ENCODE data around the gene SSBP3. TPM values are rescaled to one million over a fixed set of nuclear protein-coding genes. Genes with fewer than 3 reads are reported as not detected.

SSBP3 gene
- total and polyA plus RNA-seq, 4 donors: 43.7 to 83.4 (median 65.8) TPM

DNA sequence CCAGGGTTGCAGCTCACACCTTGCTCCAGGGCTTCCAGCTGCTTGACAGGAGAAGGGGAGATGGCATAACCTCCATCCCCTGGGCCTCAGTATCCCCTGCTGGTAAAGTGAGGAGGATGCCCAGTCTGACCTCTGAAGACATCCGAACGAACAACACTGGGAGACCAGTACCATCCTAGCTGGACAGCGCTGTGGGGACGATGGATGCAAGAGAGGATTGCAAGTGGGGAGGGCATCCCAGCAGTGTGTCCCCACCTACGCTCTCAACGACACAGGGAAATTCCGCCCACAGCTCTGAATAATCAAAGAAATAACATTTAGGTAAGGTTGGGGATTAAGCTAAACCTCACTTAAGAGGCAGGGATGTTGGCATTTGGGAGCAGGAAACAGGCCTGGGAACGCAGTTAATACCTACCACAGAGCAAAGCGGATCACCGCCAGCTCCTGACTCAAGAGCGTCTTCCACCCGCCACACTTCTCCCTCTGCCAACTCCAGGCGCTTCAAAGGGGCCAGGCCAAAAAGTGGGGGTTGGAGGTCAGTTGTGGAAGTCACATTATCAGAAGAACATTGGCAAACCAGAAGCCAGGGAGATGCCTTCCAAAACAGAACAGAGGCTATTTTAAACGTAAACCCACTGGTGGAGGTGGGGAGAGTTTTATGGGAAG, 47.6 kb downstream of the SSBP3 start:
- peak; percentile 19 to 62 for DNase-seq
- Histone ChIP-seq H3K9me3 (ENCODE audit: control insufficient read depth, low read length) (no peaks in the 10 kb centered on the region), H3K36me3 (ENCODE audit: control insufficient read depth in 1 of 2, insufficient read depth in 2 of 2, low read length in 1 of 2) (no peaks in the 10 kb centered on the region), H3K27ac (ENCODE audit: low read depth in 1 of 2, low read length in 2 of 2) (no peak overlapping the region), H3K27me3 (ENCODE audit: control insufficient read depth in 1 of 2, insufficient read depth in 2 of 2, low read length in 1 of 2) (no peaks in the 10 kb centered on the region), H3K4me3 (ENCODE audit: low read length in 2 of 2) (no peak overlapping the region), H3K4me1 (ENCODE audit: control insufficient read depth in 1 of 2, insufficient read depth in 2 of 2, low read length in 2 of 2) (no peaks in the 10 kb centered on the region)
- intact Hi-C loops (cut with DNase I): no loop called here
- 86 to 90% methylated on average over 14 of the region's 14 CpGs for WGBS, 2 donors
- no peak for ATAC-seq (ENCODE audit: low FRiP score)

DNA sequence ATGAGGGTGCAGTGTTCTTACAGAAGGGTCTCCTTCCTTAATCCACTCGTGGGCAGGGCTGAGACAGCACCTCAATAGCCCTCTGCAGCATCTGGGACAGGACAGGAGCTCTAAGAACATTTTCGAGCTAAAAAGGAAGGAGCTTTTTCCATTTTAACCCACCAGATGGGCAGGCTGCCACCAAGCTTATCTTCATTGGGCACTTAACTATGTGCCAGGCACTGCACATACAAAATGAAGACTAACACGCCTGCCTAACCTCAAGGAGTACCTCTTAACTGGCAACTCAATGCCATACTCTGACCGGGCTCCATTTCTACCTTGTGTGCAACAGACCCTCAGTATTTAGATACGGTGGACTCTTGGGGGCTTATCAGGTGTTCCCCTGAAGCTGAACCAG, 48.2 kb downstream of the SSBP3 start:
- 41 to 45% methylated on average over 5 of the region's 5 CpGs for WGBS, 2 donors

DNA sequence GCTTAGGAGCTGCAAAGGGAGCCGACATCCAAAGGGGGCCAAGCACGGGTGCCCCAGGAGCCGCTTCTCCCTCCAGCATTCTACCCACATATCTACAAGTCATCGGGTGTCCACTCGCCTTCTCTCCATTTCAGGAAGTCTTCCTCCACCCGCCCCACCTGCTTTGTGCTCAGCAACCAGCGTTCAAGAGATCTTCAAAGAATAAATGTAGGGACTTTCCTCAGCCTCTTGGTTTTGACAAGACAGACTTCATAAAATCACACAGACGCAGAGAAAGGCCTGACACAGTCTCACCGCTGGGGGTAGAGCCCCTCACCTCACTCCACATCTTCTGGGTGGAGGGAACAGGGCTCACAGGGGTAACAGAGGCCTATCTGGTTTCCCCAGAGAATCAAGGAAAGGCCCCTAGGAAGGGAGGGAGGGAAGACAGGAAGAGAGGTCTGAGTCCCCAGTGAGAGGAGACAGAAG, 49.5 kb downstream of the SSBP3 start:
- intact Hi-C loops (cut with DNase I): no loop called here
- H3K4me1 ChIP-seq (ENCODE audit: control insufficient read depth in 1 of 2, insufficient read depth in 2 of 2, low read length in 2 of 2): no peaks in the 10 kb centered on the region

More for the DNA sequence above, 48.2 kb downstream of the SSBP3 start:
- Histone ChIP-seq H3K27me3 (ENCODE audit: control insufficient read depth in 1 of 2, insufficient read depth in 2 of 2, low read length in 1 of 2) (no peaks in the 10 kb centered on the region), H3K27ac (ENCODE audit: low read depth in 1 of 2, low read length in 2 of 2) (no peak overlapping the region), H3K36me3 (ENCODE audit: control insufficient read depth in 1 of 2, insufficient read depth in 2 of 2, low read length in 1 of 2) (no peaks in the 10 kb centered on the region), H3K4me1 (ENCODE audit: control insufficient read depth in 1 of 2, insufficient read depth in 2 of 2, low read length in 2 of 2) (no peaks in the 10 kb centered on the region), H3K9me3 (ENCODE audit: control insufficient read depth, low read length) (no peaks in the 10 kb centered on the region), H3K4me3 (ENCODE audit: low read length in 2 of 2) (no peak overlapping the region)
- intact Hi-C loops (cut with DNase I): no loop called here
- no peak for DNase-seq
- no peak for ATAC-seq (ENCODE audit: low FRiP score)

DNA sequence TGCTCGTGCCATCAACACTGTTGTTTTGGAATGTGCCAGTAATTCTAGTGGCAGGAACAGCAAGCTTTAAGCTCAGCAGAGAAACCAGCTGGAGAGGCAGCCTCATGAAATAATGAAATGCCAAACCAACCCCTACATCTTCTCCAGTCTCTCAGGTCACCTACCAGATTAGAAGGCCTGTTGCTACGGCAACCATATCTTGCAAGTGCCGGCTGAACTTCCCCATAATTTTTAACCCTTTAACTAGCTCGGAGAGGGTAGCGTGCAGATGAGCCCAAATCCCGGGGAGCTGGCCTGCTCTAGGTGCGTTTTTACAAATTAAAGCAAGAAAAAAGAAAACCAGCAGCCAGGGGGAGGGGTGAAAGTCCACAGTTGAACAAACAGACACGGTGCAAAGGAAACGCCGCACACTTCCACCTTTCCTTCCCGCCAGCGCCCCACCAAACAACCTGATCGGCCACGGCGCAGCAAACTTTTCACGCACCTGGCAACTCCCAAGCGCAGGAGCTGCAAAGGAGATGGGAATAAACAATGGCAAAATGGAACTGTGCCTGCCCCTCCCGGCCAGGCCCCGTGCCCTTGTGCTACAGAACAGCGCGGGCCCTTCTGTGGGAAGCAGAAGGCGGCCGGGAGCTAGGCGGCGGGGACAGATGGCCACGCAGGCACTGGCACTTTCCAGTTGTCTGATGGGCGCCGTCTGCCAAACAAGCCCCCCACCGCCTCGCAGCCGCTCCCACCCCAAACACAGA, 50.1 kb downstream of the SSBP3 start:
- intact Hi-C loops (cut with DNase I): no loop called here
- Histone ChIP-seq H3K27me3 (ENCODE audit: control insufficient read depth in 1 of 2, insufficient read depth in 2 of 2, low read length in 1 of 2) (no peaks in the 10 kb centered on the region), H3K36me3 (ENCODE audit: control insufficient read depth in 1 of 2, insufficient read depth in 2 of 2, low read length in 1 of 2) (no peaks in the 10 kb centered on the region), H3K4me1 (ENCODE audit: control insufficient read depth in 1 of 2, insufficient read depth in 2 of 2, low read length in 2 of 2) (no peaks in the 10 kb centered on the region), H3K4me3 (ENCODE audit: low read length in 2 of 2) (no peak overlapping the region), H3K9me3 (ENCODE audit: control insufficient read depth, low read length) (no peaks in the 10 kb centered on the region), H3K27ac (ENCODE audit: low read depth in 1 of 2, low read length in 2 of 2) (no peak overlapping the region)
- WGBS, 2 donors: 78 to 79% methylated on average over 31 of the region's 31 CpGs
- DNase-seq: peak; percentile 36 to 63
- ATAC-seq (ENCODE audit: low FRiP score): no peak

More for the DNA sequence above, 49.5 kb downstream of the SSBP3 start:
- DNase-seq (peak in 1 of 2 donors; percentile 48), ATAC-seq (ENCODE audit: low FRiP score) (no peak)
- H3K36me3 ChIP-seq (ENCODE audit: control insufficient read depth in 1 of 2, insufficient read depth in 2 of 2, low read length in 1 of 2): no peaks in the 10 kb centered on the region
- no peak overlapping the region for H3K4me3 ChIP-seq (ENCODE audit: low read length in 2 of 2)
- WGBS, 2 donors: 91 to 93% methylated on average over 9 of the region's 9 CpGs
- no peaks in the 10 kb centered on the region for H3K27me3 ChIP-seq (ENCODE audit: control insufficient read depth in 1 of 2, insufficient read depth in 2 of 2, low read length in 1 of 2)
- no peak overlapping the region for H3K27ac ChIP-seq (ENCODE audit: low read depth in 1 of 2, low read length in 2 of 2)
- no peaks in the 10 kb centered on the region for H3K9me3 ChIP-seq (ENCODE audit: control insufficient read depth, low read length)

DNA sequence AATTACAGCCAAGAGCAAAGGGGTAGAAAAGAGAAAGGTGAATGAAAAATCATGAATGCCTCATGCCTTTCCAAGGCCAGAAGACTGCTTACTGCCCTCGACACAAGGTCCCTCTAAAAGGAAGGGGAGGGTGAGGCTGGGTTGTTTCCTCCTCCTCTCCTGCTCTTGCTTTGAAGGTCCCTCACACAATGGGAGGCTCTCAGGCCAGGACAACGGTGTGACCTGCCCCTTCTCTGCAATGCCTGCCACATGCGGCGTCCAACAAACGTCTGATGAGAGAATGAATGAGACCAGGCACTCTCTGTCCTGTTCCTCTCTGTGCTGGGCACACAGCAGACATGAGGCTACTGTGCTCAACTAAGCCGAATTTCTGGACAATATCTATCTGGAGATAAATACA, 51.3 kb downstream of the SSBP3 start:
- WGBS, 2 donors: 83 to 84% methylated on average over 6 of the region's 6 CpGs
- Histone ChIP-seq H3K9me3 (ENCODE audit: control insufficient read depth, low read length) (no peaks in the 10 kb centered on the region), H3K27ac (ENCODE audit: low read depth in 1 of 2, low read length in 2 of 2) (no peak overlapping the region), H3K4me3 (ENCODE audit: low read length in 2 of 2) (no peak overlapping the region), H3K36me3 (ENCODE audit: control insufficient read depth in 1 of 2, insufficient read depth in 2 of 2, low read length in 1 of 2) (no peaks in the 10 kb centered on the region), H3K4me1 (ENCODE audit: control insufficient read depth in 1 of 2, insufficient read depth in 2 of 2, low read length in 2 of 2) (no peaks in the 10 kb centered on the region), H3K27me3 (ENCODE audit: control insufficient read depth in 1 of 2, insufficient read depth in 2 of 2, low read length in 1 of 2) (no peaks in the 10 kb centered on the region)
- DNase-seq (peak; percentile 11 to 55), ATAC-seq (ENCODE audit: low FRiP score) (no peak)
- intact Hi-C loops (cut with DNase I): loop anchor here in 1 of 2 donors (5.0 kb wide), 1 partner anchor 37 kb away; no protein-coding TSS in a partner anchor

DNA sequence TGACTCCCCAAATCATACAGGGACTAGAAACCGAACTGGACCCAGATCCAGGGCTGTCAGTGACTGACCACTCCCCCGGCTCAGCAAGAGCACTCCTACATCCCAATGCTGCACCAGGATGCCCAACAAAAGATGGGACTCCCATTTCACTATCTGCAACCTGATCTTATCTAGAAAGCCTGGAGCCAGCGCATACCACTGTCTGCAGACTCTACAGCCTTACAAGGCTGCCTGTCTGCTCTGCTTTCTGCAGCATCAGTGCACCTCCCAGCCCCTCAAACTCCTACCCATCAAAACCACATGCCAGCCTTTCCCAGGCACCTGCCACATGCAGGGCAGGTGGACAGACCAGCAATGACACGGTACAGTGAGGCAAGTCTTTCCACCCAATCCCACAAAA, 52.2 kb downstream of the SSBP3 start:
- no peaks in the 10 kb centered on the region for H3K4me1 ChIP-seq (ENCODE audit: control insufficient read depth in 1 of 2, insufficient read depth in 2 of 2, low read length in 2 of 2)
- peak in 1 of 2 donors; percentile 53 for DNase-seq
- intact Hi-C loops (cut with DNase I): loop anchor here in 1 of 2 donors (5.0 kb wide), 1 partner anchor 38 kb away; no protein-coding TSS in a partner anchor

DNA sequence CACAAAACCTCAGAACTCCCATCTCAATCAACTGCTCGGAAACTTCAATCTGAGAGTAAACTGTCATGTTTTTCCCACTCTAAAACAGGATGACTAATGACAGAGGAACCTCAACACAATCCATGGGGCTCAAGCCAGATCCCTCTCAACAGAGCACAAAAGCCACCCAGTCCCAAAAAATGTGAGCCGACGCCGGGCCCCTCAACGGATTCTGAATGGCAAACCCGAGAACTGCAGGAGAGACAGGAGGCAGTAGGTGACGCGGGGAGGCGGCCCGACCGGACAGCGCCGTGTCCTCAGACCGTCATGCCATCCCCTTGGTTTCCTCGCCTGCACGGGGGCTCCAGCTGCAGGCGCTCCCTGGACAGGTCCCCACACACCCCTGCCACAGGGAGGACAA, 53.4 kb downstream of the SSBP3 start:
- DNase-seq (peak in 1 of 2 donors; percentile 49), ATAC-seq (ENCODE audit: low FRiP score) (no peak)
- Histone ChIP-seq H3K27me3 (ENCODE audit: control insufficient read depth in 1 of 2, insufficient read depth in 2 of 2, low read length in 1 of 2) (no peaks in the 10 kb centered on the region), H3K4me1 (ENCODE audit: control insufficient read depth in 1 of 2, insufficient read depth in 2 of 2, low read length in 2 of 2) (no peaks in the 10 kb centered on the region), H3K36me3 (ENCODE audit: control insufficient read depth in 1 of 2, insufficient read depth in 2 of 2, low read length in 1 of 2) (no peaks in the 10 kb centered on the region), H3K9me3 (ENCODE audit: control insufficient read depth, low read length) (no peaks in the 10 kb centered on the region), H3K27ac (ENCODE audit: low read depth in 1 of 2, low read length in 2 of 2) (no peak overlapping the region), H3K4me3 (ENCODE audit: low read length in 2 of 2) (no peak overlapping the region)
- 91% methylated on average over 17 of the region's 17 CpGs for WGBS, 2 donors
- intact Hi-C loops (cut with DNase I): loop anchor here in 1 of 2 donors (5.0 kb wide), 1 partner anchor 40 kb away; no protein-coding TSS in a partner anchor

More for the DNA sequence above, 52.2 kb downstream of the SSBP3 start:
- no peak for ATAC-seq (ENCODE audit: low FRiP score)
- H3K36me3 ChIP-seq (ENCODE audit: control insufficient read depth in 1 of 2, insufficient read depth in 2 of 2, low read length in 1 of 2): no peaks in the 10 kb centered on the region
- H3K27me3 ChIP-seq (ENCODE audit: control insufficient read depth in 1 of 2, insufficient read depth in 2 of 2, low read length in 1 of 2): no peaks in the 10 kb centered on the region
- H3K9me3 ChIP-seq (ENCODE audit: control insufficient read depth, low read length): no peaks in the 10 kb centered on the region
- H3K4me3 ChIP-seq (ENCODE audit: low read length in 2 of 2): no peak overlapping the region
- WGBS, 2 donors: 84 to 91% methylated on average over 4 of the region's 4 CpGs
- no peak overlapping the region for H3K27ac ChIP-seq (ENCODE audit: low read depth in 1 of 2, low read length in 2 of 2)

DNA sequence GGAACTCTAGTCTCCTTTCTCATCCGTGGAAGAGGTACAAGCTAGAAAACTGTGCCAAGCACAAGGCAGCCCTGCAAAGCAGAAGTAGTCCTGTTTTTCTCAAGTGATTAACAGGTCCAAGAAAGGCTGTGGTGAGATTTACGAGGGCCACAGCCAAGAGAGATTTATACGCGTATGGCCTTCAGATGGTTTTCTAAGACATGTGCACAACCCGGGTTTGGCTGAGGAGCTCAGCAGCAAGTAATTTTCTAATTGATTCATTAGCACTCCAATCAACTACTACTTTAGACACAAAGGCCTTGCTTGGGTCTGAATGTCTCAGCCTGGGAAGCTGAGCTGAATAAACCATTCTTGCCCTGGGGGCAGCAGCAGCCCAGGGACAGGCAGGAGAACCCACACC, 55.8 kb downstream of the SSBP3 start:
- 17 to 25% methylated on average over 5 of the region's 5 CpGs for WGBS, 2 donors
- intact Hi-C loops (cut with DNase I): loop anchor here in 1 of 2 donors (5.0 kb wide), 1 partner anchor 42 kb away; no protein-coding TSS in a partner anchor

More for the DNA sequence above, 55.8 kb downstream of the SSBP3 start:
- Histone ChIP-seq H3K27me3 (ENCODE audit: control insufficient read depth in 1 of 2, insufficient read depth in 2 of 2, low read length in 1 of 2) (no peaks in the 10 kb centered on the region), H3K27ac (ENCODE audit: low read depth in 1 of 2, low read length in 2 of 2) (no peak overlapping the region), H3K9me3 (ENCODE audit: control insufficient read depth, low read length) (no peaks in the 10 kb centered on the region), H3K36me3 (ENCODE audit: control insufficient read depth in 1 of 2, insufficient read depth in 2 of 2, low read length in 1 of 2) (no peaks in the 10 kb centered on the region), H3K4me3 (ENCODE audit: low read length in 2 of 2) (no peak overlapping the region), H3K4me1 (ENCODE audit: control insufficient read depth in 1 of 2, insufficient read depth in 2 of 2, low read length in 2 of 2) (no peaks in the 10 kb centered on the region)
- ATAC-seq (ENCODE audit: low FRiP score) (no peak), DNase-seq (peak in 1 of 2 donors; percentile 4)

Measured in aorta (tissue), 5 donors.